Urinary bladder (tissue), 4 donors: ENCODE data around the gene SLCO3A1. TPM values are rescaled to one million over a fixed set of nuclear protein-coding genes. Genes with fewer than 3 reads are reported as not detected.

Source experiments
- DNase-seq: peaks from one replicate; pipeline ENCODE4 v3.0.0-alpha.2; 2015; ENCODE audit errors: extremely low spot score
- H3K27ac ChIP-seq: one replicate; pipeline ENCODE4 v1.5.1; 2013; ENCODE audit warnings: low read depth, mild to moderate bottlenecking, moderate library complexity
- H3K36me3 ChIP-seq: one replicate; pipeline ENCODE4 v1.6.1; 2013; ENCODE audit warnings: mild to moderate bottlenecking, moderate library complexity; ENCODE audit not compliant: insufficient read depth
- H3K4me1 ChIP-seq: one replicate; pipeline ENCODE4 v1.6.1; 2013; ENCODE audit warnings: mild to moderate bottlenecking, moderate library complexity; ENCODE audit not compliant: insufficient read depth
- H3K4me3 ChIP-seq: one replicate; pipeline ENCODE4 v1.5.1; 2013; ENCODE audit warnings: low read depth, low read length
- WGBS: extraction: QIAGEN DNeasy Blood & Tissue Kit; methylation state at CpG from one replicate; pipeline ENCODE4 v1.1.7; 2013; 5-methylcytosine and 5-hydroxymethylcytosine counted together
- polyA plus RNA-seq: library from polyadenylated mRNA; stranded (reverse); fragments of 200-250 nt; gene quantifications from one replicate; pipeline ENCODE4 v1.2.3, GENCODE V29; 2013
- total RNA-seq: library from RNA; depleted of rRNA; stranded (reverse); fragments of >200 nt; gene quantifications from one replicate; pipeline ENCODE4 v1.2.3, GENCODE V29; 2014
- donor health status: healthy with polysubstance abuse.
- donor health status: healthy.

SLCO3A1 gene
- total and polyA plus RNA-seq, 2 donors = 4.4 to 12.8 TPM

DNA sequence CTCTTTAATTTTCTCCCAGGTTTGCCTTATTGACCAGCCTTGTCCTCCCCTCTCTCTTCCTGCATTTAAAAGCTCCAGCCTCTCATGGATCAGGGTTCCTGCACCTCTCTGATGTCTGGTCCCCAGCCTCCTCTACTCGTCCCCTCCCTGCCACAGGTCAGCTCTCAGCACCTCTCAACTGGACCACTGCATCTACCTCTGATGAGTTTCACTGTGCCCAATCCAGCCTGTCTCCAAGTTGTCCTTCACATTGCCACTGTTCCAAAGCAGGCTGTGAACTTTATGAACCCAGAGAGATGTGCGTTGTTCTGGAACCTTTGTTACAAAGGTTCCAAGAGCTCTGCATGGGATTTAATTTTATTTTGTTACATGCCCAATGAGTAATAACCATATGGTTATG lies 76.6 kb downstream of the SLCO3A1 start:
- DNase-seq = no peak
- H3K4me1 ChIP-seq = no peaks in the 10 kb centered on the region
- no peak overlapping the region for H3K27ac ChIP-seq
- no peaks in the 10 kb centered on the region for H3K36me3 ChIP-seq
- 92% methylated on average over 2 of the region's 2 CpGs for WGBS
- H3K4me3 ChIP-seq = no peak overlapping the region

DNA sequence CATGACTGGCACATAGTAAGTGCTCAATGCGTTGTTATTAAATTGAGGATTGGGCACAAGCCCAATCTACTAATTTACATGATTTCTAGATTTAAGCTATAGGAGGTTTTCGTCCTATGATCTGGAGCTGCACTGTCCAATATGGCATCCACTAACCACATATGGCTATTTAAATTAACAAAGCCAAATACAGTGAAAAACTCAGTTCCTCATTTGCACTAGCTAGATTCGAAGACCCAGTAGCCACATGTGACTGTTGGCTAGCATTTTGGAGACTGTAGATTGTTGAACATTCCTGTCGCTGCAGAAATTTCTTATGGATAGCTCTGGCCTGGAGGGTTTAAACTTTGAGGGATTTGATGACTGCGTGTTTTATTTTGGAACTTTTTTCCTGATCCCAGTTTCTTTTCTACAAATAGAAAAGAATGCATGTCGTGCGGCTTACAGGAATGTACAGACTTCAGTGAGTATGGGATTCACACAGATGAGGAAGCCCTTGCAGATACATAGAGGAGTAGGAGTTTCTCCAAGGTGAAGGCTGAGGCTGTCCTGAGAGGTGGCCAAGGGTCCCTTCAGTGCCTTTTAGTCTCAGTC lies 82.8 kb downstream of the SLCO3A1 start:
- Histone ChIP-seq H3K4me1 (peaks cover 1% of the 10 kb centered on the region), H3K4me3 (no peak overlapping the region), H3K36me3 (no peaks in the 10 kb centered on the region), H3K27ac (no peak overlapping the region)
- 66% methylated on average over 7 of the region's 7 CpGs for WGBS
- DNase-seq = no peak

DNA sequence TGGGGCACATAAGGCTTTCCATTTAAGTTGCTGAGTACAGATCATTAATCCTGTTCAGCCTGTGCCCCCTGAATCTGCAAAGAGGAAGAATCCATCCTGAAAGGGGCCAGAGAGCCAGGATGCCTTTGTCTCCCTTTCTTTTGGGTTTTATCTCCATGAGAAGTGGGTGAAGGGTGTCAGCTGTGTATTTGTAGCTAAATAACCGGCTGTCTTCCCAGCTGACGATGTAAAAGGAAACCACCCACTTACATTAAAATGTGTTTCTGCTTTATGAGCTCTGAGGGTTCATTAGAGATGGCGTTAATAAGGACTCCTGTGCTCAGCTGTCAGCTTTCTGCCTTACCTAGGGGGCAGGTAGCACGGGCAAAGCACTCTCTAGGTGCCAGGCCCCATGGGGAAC lies 83.4 kb downstream of the SLCO3A1 start:
- DNase-seq = no peak
- H3K4me1 ChIP-seq = peaks cover 1% of the 10 kb centered on the region
- no peak overlapping the region for H3K4me3 ChIP-seq
- no peak overlapping the region for H3K27ac ChIP-seq
- 59% methylated on average over 4 of the region's 4 CpGs for WGBS
- no peaks in the 10 kb centered on the region for H3K36me3 ChIP-seq

DNA sequence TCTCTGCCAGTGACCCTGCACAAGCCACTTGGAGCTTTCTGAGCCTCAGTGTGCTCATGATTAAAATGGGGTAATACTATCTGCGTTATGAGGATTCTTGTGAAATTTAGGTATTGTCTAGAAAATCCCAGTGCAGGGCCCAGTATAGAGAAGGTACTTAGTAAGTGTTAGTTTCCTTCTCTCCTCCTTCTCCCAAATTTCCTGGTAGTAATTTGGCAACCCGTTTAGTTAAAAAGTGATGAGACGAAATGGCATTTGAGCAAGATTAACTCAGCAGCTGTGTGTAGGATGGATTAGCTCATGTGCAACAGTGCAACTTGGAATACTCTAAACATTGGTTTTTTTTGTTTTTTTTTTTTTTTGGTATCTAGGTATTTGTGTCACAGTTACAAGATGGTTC lies 84.6 kb downstream of the SLCO3A1 start:
- no peak for DNase-seq
- H3K27ac ChIP-seq = no peak overlapping the region
- H3K4me1 ChIP-seq = peaks cover 1% of the 10 kb centered on the region
- no peak overlapping the region for H3K4me3 ChIP-seq
- H3K36me3 ChIP-seq = no peaks in the 10 kb centered on the region
- 74% methylated on average over 3 of the region's 3 CpGs for WGBS

DNA sequence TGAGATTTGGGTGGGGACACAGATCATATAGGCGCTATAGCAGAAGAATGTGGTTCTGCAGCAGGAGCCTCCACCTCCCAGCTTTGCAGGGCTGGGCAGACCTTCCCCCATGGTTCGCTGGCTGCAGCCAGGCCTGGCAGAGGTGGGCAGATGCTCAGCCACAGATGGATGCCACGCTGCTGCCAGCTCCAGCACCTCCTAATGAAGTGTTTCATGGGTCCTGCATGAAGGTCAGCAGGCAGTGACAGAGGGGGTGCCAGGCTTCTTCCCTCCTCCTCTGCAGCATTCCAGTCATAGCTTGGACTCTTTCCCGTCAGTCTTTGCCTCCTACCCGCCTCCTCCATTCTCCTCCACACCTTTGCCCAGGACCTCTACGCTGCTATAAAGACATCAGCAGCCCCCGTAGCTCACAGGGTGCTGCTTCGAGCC lies 85.9 kb downstream of the SLCO3A1 start:
- H3K36me3 ChIP-seq = no peaks in the 10 kb centered on the region
- H3K27ac ChIP-seq = no peak overlapping the region
- no peak overlapping the region for H3K4me3 ChIP-seq
- peaks cover 1% of the 10 kb centered on the region for H3K4me1 ChIP-seq
- no peak for DNase-seq
- WGBS = 88% methylated on average over 8 of the region's 8 CpGs

DNA sequence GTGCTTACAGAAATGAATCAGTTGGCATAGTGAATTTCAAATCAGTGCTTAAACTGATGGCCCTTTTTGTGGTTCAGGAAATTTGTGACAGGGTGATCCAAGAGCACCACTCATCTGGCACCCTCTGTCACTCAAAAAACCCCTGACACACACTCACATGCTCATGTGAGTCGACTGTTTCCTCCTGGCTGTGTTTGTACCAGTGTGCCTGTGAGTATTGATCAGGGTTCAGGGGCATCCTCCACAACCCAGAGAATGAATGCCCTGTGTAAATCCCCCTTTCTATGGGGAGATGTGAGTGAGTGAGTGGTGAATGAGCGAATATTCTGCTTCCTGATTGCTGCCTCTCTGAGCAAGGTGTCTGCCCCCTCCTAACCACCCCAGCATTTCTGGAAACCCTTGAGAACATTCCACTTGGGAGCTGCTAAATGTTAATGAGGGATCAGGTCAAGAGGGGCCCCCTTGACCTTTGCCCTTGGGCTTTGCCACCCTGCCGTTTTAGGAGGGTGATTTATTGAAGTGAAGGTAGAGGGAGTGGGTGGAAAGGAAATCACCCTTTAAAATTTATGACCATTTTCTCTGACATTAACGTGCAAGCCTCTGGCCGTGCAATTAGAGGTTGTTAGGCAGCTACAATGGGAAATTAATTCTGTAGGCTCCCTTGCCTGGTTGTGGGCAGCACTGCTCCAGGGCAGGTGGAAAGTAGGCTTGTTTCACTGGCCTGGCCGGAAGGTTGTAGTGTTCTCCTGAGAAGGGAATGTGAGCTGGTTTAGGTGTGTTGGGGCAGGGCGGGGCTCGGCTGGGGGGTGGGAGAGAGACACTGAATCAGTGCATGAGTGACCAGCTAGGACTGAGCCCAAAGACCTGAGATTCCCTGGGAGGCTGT lies 87.2 kb downstream of the SLCO3A1 start:
- no peaks in the 10 kb centered on the region for H3K36me3 ChIP-seq
- H3K4me3 ChIP-seq = no peak overlapping the region
- WGBS = 71% methylated on average over 8 of the region's 8 CpGs
- peak overlapping the region; percentile 7 for H3K27ac ChIP-seq
- DNase-seq = no peak
- peaks cover 1% of the 10 kb centered on the region for H3K4me1 ChIP-seq

DNA sequence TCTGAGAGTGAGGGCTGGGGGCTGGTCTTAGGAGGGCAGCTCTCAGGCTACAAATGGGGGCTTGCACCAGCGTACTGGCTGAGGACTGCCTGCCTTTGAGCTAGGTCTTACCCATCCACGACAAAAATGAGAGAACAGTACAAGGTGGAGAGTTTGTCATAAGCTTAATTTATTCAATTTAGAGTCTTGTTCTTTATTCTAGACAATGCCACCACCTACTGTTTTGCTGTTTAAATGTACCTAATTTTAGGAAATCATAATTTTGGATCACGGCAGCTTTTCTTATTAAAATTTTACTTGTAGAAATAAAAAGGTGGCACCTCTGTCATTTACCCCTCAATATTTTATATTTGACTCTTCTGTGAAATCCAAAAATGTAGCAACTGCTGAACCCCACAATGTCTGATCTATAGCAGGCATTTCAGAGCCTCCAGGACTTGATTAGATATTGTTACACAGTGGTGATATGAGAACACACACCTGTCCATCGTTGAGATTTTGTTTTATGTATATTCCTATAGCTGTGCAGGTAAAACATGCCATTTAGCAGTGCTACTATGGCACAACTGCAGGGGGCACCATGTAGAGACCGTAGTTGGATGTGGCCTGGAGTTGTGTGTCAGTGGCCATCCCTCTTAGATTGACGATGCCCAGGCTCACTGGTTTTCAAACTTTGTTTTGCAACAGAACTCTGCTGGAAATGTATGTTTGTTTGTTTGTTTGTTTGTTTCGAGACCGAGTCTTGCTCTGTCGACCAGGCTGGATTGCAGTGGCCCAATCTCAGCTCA lies 88.6 kb downstream of the SLCO3A1 start:
- 74% methylated on average over 9 of the region's 9 CpGs for WGBS
- Histone ChIP-seq H3K4me3 (no peak overlapping the region), H3K27ac (no peak overlapping the region), H3K36me3 (no peaks in the 10 kb centered on the region), H3K4me1 (peaks cover 1% of the 10 kb centered on the region)
- DNase-seq = no peak

DNA sequence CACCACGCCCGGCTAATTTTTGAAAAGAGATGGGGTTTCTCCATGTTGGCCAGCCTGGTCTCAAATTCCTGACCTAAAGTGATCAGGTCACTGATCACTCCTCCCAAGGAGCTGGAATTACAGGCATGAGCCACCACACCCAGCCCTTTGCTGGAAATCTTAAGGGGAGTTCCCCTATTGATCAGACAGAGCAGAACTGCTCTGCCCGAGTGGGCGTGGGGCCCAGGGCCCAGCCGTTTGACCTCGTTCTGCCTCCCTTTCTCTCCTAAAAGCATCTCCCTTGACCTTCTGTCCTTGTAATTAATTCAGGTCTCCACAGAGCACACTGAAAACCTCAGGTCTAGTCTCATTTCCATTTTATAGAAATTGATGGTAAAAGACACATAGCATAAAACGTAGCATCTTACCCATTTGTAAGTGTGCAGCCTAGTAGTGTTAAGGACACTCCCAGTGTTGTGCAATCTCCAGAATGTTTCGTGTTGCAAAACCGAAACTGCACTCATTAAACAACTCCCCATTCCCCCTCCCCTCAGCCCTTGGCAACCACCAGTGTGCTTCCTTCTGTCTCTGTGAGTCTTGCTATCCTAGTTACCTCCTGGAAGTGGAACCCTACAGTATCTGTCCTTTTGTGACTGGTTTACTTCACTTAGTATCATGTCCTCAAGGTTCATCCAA lies 89.3 kb downstream of the SLCO3A1 start:
- Histone ChIP-seq H3K36me3 (no peaks in the 10 kb centered on the region), H3K4me1 (no peaks in the 10 kb centered on the region), H3K27ac (peak overlapping the region; percentile 59), H3K4me3 (no peak overlapping the region)
- 32% methylated on average over 9 of the region's 9 CpGs for WGBS
- peak; percentile 79 for DNase-seq

DNA sequence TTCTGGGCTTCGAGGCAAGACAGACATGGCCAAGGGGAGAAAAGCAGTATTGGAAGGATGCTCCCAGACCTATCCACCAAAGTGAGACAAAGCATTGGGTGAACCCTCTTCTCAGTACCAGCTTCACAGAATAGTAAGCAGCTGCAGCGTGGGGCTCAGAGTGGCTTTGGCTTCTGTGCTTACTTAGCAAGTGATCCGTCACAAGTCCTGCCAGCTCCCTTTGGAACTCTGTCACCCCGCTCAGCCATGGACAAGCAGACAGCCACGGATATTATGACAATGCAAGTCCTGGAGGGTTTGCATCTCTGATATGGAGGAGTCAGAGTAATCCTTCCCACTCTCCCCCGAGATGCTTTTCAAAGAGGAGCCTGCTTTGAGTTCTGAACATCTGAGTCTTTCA lies 90.8 kb downstream of the SLCO3A1 start:
- no peak overlapping the region for H3K4me3 ChIP-seq
- no peak for DNase-seq
- peaks cover 5% of the 10 kb centered on the region for H3K4me1 ChIP-seq
- 75% methylated on average over 6 of the region's 6 CpGs for WGBS
- H3K27ac ChIP-seq = no peak overlapping the region
- no peaks in the 10 kb centered on the region for H3K36me3 ChIP-seq

DNA sequence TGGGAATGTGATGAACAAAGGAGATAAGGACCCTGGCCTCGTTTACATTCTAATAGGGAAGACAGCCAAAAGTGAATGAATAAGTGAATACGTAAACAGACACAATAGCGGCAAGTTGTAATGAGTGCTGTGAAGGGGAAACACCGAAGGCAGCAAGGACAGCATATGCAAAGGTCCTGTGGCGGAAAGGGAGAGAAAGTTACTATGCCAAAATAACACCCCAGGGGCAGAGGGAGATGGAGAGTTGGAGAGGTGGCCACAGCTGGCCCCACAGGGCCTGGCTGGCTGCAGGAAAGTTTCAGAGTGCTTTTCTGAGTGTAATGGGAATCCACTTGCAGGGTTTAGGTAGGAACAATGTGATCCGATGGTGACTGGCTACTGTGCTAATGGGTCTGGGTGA lies 91.9 kb downstream of the SLCO3A1 start:
- 79% methylated on average over 6 of the region's 6 CpGs for WGBS
- Histone ChIP-seq H3K27ac (no peak overlapping the region), H3K4me1 (peaks cover 5% of the 10 kb centered on the region), H3K4me3 (no peak overlapping the region), H3K36me3 (no peaks in the 10 kb centered on the region)
- no peak for DNase-seq

DNA sequence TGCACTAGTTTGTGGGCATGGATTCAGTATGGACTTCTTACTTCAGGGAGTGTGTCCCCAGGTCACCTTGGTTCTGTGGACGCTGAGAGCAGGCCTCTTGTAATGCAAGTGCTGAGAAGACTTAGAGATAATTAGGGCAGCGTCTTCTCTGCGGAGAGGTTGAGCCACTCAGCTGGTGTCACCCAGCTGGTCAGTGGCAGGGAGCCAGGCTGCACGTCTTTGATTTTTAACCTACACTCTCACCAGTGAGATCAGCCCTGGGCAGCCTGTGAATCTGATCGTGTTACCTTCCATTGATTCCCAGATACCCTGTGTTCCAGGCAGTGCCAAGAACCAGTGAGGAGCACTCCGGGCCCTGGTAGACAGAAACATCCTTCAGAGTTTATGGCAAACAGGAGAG lies 92.6 kb downstream of the SLCO3A1 start:
- peaks cover 5% of the 10 kb centered on the region for H3K4me1 ChIP-seq
- WGBS = 58% methylated on average over 6 of the region's 6 CpGs
- H3K36me3 ChIP-seq = no peaks in the 10 kb centered on the region
- H3K27ac ChIP-seq = no peak overlapping the region
- no peak for DNase-seq
- H3K4me3 ChIP-seq = no peak overlapping the region

DNA sequence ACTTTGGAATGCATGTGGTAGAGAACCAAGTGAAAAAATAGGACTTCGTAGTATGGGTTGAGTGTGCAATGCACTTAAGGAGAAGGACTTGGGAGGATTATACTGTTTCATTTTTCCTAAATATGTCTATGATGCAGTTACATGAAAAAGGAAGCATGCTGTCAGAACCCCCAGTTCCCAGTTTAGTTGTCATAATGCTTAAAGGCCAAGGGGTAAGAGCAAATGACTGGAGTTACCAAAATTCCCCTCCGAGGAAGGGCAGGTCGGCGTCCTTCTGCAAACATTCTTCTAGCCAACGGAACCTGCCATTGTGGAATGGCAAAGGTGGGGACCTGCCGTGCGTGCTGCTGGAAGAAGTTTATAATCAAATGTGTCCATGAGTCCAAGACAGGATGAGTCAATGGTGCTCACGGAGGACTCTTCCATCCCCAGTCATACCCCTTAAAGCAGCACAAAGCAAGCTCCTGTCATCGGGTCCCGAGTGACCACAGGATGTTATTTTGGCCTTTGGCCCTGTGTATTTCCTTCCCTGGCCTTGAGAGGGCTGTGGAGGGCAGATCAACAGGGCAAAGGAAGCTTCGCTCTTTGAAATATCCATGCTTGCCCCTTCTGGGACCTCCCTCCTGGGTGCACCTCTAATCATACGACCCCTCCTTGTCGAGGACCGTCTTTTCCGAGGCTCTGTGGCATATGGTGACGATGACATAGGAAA lies 93.2 kb downstream of the SLCO3A1 start:
- Histone ChIP-seq H3K4me3 (no peak overlapping the region), H3K36me3 (no peaks in the 10 kb centered on the region), H3K4me1 (peaks cover 5% of the 10 kb centered on the region), H3K27ac (no peak overlapping the region)
- no peak for DNase-seq
- 78% methylated on average over 16 of the region's 16 CpGs for WGBS

DNA sequence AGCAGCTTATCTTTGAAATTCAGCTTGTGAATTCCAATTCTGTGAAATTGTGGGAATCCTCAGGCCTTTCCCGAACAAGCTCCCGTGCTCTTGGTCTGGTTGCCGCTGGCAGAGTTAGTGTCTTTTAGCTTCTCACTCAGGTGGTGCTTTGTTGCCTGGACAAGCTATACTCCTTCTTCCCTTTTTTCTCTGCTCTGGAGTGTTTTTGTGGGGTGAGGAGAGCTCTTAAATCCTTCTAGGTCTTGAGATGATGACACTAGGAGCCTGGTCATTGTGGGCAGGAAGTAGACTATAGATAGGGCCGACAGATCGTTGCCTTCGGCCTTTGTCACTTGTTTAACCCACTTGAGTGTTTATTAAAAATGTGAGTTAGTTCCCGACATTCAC lies 93.8 kb downstream of the SLCO3A1 start:
- no peak for DNase-seq
- 65% methylated on average over 7 of the region's 7 CpGs for WGBS
- no peaks in the 10 kb centered on the region for H3K36me3 ChIP-seq
- no peak overlapping the region for H3K4me3 ChIP-seq
- H3K4me1 ChIP-seq = peaks cover 5% of the 10 kb centered on the region
- H3K27ac ChIP-seq = no peak overlapping the region
